Activated CD8-positive, alpha-beta memory T cell treated with anti-CD3 and anti-CD28 coated beads for 48 hours (primary cell): ENCODE measurements around the gene LCN10.
"Not testable (repeated sequence)": the region's sequence is repeated elsewhere in the genome, so short reads cannot be mapped to it uniquely, and the experiment has no call there.

Experiments
- DNase-seq, 3 experiments: peaks; one replicate each; pipeline ENCODE4 v3.0.0-alpha.2; 2020; ENCODE audit warnings: low read depth in 2 of 3, low spot score in 2 of 3

LCN10 gene

DNA sequence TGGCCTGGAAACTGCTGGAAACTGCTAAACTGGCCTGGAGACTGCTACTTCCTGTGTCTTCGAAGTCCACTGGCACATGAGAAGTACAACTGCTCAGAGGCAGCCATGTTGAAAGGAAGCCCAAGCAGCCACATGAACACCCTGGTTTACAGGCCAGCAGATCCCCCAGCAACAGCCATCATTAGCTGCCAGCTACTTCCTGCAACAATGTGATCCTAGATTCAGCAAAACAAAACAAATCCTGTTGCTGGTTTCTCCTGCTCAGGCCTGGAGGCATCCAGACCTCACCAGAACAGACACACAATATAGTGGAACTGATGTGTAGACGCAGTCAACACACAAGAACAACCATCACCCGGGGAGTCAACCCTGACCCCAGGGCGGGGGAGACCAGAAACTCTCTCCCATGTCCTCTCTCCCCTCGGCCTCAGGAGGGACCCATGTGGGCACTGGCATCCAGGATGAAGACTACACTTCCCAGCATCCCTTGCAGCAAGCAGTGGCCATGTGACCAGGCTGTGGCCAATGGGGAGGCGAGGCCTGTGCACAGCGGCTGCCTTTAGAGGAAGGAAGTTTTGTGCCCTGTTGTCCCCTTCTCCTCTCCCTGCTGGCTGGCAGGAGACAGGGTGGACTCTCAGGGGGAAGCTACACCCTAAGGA lies 30.8 kb upstream of the LCN10 start:
- DNase-seq = no peak

DNA sequence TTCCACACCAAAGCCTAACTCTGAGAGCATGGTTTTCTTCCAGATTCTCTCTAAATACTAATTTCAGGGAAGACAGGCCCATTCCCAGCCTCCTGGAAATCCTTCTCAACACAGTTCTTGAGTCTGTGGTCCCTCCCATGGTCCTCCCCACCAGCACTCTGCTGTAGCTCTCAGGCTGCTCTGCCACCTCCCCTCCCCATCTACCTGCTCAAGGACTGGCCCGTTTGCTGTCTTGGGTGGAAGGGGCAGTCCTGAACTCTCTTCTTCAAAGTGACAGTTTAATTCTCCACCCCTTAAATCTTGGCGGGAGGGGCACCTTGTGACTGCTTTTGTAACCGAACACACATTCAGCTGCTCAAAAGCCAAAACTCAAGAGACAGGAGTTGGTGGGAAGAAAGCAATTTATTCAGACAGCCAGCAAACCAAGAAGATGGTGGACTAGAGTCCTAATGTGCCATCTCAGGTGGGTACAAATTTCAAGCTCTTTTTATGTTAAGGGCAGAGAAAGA lies 29.2 kb upstream of the LCN10 start:
- DNase-seq = no peak

DNA sequence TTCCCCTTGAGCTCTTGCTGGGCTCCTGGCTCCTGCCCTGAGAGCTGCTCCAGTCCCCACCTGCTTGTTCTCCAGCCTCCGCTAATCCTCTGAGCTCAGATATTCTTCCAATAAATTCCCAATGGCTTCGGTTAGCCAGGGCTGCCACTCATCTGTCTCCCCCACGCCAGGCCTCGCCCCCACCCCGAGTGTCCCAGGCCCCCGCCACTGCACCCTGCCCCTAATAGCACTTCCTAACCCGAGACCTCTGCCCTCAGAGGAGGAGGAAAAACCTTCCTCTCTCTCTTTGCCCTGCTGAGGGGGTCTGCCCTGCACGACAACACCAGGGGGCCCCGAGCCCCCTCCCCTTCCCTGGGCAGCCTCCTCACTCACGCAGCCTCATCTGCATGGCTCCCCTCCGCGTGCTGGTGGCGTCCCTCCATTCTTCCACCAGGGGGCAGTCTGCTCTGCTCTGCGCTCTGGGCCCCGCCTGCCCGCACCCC lies 27.0 kb upstream of the LCN10 start:
- no peak for DNase-seq

DNA sequence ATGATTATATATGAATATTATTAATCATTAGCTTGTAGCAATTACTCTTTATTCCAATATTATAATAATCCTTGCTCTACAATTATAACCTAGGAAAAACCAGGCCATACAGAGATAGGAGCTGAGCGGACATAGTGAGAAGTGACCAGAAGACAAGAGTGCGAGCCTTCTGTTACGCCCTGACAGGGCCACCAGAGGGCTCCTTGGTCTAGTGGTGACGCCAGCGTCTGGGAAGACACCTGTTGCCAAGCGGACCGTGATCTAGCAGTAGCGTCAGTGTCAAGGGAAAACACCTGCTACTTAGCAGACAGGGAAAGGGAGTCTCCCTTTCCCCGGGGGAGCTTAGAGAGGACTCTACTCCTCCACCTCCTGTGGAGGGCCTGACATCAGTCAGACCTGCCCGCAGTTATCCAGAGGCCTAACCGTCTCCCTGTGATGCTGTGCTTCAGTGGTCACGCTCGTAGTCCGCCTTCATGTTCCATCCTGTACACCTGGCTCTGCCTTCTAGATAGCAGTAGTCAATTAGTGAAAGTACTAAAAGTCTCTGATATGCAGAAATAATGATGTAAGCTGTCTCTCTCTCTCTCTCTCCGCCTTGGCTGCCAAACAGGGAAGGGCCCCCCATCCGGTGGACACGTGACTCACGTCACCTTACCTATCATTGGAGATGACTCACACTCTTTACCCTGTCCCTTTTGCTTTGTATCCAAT lies 23.8 kb upstream of the LCN10 start:
- not testable (repeated sequence) for DNase-seq

DNA sequence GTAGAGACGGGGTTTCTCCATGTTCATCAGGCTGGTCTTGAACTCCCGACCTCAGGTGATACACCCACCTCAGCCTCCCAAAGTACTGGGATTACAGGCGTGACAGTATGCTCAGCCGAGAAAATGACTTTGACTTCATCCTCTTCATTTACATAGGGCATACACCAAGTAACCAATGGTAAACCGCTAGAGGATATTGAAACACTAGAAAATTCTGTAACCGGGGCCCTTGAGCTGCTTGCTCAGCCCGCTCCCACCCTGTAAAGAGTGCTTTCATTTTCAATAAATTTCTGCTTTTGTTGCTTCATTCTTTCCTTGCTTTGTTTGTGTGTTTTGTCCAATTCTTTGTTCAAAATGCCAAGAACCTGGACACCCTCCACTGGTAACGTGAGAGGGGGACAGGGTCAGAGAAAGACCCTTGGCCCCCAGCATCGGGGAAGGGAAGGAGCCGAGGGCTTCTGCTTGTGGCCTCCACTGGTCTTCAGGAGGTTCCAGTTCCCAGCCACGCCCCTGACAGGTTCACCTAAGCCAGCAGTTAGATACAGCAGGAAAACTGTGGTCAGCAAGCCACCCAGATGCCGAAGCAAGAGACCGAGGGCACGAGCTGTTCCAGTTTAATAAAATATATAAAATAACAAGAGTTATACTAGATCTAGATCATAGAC lies 23.1 kb upstream of the LCN10 start:
- DNase-seq = not testable (repeated sequence)

DNA sequence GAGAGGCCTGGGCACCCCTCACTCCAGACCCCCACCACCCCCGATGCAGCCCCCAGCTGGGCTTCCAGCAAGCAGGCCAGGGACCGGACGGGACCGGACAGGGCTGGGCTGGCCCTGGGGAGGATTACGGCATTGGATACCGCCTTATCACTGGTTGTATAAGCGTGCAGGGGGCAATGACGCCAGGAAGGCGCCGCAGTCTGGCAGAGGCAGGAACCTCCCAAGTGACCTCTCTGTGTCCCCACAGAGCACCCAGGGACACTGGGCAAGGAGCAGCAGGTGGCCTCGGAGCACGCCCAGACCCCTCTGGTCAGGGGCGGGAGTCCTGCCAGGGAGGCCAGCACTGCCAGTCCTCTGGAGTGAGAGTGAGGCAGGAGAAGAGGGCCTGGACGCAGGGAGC lies 22.3 kb upstream of the LCN10 start:
- no peak for DNase-seq

DNA sequence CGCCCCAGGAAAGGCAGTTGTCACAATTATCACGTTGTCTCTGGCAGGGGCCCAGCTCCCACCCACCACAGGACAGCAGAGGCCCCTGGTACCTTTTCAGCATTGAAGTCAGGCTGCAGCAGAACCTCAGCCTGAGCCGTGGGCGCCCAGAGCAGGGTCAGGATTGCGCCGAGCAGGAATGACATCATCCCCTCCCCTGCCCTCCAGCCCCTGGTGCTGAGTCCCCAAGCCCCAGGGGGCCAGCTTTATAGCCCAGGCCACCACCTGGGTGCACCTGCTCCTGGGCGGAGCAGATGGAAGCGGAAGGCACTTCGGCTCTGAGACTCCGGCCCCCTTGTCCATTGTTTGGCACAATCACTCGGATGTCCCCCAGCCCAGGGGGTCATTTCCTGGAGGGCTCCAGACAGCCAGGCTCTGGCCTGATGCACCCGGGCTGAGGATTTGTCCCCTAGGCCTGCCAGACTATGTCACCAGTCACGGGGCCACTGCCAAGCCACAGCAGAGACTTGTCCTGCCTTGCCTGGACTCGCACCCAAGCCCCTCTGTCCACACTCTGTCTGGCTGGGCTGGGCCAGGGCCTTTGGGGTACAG lies 21.7 kb upstream of the LCN10 start, which contains the start of gene LCN15:
TSS of gene LCN15 (minus strand) at position 218 of the 591 bp plus-strand sequence. CDS start at position 188, 30 bp downstream.
- no peak for DNase-seq

DNA sequence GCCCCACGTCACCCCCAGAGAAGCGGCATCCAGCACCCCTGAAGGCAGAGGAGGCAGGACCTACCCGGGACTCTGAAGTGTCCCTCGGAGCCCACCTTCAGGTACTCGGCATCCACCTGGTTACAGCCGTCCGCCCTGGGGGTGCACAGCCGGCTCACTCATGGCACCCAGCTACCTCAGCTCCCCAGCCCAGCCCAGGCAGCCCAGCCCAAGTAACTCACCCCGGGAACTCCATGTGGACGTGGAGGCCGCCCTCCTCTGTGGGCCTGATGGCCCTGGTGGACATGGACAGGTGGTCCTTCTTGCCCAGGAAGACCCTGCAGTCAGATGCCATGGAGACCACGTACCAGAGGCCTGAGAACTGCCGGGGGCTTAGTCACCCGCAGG lies 20.9 kb upstream of the LCN10 start:
- DNase-seq = no peak

DNA sequence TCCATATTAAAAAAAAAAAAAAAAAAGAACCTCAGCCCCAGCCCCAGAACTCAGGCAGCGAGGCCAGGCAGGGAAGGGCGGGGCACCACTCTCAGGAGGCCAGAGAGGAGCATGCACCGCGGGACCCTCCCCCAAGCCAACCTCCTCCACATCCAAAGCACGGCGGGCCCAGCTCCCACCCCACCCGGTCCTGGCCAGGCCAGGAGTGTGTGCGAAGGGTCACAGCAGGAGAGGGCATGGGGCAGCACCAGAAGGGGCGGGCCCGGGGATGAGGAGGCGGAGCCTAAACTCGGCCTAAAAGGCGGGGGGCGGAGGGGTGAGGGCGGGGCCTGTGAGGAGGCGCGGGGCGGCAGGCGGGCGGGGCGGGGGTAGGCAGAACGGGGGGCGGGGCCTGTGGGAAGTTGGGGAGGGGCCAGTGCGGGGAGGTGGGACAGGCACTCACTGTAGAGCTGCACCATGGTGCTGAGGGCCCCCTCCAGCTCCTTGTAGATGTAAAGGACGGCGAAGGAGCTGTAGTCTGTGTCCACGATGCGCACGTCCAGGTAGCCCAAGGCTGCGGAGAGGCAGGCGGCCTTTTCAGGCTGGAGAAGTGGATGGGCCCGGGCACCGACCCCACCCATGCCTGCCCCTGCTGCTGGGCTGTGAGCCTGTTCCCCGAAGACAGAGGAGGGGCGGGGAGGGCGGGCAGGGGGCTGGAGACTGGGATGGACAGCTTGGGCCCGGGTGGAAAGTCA lies 20.3 kb upstream of the LCN10 start:
- no peak for DNase-seq

DNA sequence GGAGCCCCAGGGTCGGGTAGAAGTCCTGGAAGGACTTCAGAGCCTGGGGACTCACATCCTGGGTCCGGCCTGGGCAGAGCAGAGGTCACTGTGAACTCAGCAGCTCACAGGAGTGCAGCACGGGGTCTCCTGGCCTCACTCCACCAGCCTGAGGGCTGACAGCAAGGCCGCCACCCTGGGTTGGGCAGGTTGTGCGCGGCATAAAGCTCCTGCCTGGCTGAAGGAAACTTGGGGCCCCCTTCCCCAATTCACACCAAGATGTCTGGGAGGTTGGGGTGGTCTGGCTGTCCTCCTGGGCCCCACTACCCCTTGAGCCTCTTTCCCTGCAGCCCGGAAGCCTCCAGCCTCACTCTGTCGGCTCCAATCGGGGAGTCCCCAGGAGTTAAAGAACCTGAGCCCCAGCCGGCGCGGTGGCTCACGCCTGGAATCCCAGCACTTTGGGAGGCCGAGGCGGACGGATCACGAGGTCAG lies 19.5 kb upstream of the LCN10 start:
- DNase-seq = no peak

DNA sequence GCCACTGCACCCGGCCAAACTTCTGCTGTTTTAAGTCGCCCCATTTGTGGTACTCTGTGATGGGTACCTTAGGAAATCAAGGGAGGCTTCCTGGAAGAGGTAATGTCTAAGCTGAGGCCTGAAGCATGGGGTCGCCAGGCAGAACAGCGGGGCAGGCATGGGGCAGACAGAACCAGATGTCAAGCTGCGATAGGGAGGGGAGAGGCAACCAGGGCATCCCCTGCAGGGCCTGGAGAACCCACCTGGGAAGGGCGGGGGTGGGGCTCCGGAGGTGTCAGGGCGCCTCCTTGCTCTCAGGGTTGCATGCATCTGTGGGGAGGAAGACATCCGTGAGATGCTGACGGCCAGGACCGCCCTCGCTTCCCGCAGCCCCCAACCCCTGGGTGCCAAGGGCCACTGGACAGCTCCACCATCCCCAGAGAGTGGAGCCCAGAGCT lies 18.8 kb upstream of the LCN10 start:
- no peak for DNase-seq

DNA sequence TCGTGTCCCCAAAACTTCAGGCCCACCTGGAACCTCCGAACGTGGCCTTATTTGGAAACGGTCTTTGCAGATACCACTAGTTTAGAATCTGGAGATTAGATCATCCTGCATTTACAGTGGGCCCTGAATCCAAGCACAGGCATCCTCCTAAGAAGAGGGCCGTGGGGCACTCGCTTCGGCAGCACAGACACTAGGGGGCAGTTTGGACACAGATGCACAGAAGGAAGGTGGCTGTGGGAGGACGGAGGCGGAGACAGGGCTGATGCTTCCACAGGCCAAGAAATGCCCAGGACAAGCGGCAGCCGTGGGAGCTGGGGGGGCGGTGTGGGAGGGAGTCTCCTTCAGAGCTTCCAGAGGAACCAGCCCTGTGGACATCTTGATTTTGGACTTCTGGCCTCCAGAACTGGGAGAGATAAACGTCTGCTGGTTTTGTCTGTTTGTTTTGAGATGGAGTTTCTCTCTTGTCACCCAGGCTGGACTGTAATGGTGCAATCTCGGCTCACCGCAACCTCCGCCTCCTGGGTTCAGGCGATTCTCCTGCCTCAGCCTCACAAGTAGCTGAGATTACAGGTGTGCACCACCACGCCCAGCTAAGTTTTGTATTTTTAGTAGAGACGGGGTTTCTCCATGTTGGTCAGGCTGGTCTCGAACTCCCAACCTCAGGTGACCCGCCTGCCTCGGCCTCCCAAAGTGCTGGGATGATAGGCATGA lies 18.2 kb upstream of the LCN10 start:
- not testable (repeated sequence) for DNase-seq

DNA sequence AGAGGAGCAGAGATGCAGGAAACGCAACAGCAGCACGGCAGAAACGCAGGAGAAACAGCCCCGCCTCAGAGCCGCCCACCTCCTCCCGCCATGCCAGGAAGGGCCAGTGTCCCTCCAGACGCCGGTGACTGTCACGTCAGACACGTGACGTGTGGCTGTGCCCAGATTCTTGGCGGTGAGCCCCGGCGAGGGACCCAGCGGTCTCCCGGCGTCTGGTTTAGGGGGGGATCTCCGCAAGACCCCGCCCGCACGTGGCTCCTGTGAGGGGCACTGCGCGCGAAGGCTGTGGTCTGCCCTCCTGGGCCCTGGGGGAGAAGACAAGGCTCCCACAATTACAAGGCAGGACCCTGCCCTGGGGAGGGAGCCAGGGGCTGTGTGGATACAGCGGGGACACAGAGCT lies 17.7 kb upstream of the LCN10 start:
- DNase-seq = no peak

DNA sequence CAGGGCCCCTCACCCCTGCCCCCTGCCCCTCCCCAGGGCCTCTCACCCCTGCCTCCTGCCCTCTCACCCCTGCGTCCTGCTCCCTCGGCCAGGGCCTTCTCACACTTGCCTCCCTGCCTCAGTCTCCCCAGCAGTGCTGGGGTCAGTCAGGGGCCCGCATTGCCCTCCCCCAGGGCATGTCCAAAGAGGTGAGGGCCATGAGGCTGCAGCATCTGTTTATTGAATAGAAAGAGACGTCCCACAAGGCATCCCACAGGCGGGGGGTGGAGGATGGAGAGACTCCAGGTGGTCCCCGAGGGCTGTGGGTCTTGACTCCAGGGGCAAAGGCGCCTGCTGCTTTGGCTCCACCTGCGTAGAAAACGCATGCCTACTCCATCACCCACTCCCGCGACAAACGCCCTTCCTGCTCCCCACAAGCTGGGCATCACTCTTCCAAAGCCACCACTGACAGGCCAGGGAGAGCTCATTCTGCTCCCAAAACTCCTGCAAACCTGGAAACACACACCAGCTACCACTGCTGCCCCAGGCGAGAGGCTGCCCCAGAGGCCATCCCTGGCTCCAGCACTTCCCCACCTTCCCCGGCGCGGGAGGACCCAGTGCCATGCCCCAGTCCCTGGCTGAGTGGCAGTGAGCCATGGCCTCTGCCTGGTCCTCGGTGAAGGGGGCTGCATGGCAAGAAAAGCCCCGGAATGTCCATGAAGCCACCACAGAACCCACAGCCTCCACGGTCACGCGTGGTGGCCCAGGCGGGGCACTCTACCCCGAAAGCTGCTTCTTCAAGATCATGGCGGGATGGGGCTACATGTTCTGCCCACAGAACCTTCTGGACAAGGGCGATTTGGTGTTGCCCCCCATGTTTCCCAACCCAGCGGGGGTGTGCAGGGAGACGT lies 16.9 kb upstream of the LCN10 start:
- no peak for DNase-seq

DNA sequence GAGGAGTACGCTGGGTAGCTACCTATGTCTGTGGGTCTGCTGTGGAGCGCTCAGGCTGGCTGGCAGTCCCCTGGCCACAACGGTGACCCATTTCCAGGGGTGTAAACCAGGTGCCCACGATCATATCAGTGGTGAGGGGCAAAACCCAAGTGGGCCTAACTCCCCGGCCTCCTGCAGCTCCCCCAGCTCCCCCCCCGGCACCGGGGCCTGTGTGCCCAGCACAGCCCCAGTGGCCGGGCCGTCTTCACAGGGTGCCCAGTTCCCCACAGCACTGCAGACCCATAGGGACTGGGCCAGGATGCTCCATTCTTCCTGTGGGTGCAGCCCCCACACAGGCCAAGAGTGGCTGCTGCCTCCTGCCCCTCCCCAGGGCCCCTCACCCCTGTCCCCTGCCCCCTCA lies 16.3 kb upstream of the LCN10 start:
- no peak for DNase-seq

DNA sequence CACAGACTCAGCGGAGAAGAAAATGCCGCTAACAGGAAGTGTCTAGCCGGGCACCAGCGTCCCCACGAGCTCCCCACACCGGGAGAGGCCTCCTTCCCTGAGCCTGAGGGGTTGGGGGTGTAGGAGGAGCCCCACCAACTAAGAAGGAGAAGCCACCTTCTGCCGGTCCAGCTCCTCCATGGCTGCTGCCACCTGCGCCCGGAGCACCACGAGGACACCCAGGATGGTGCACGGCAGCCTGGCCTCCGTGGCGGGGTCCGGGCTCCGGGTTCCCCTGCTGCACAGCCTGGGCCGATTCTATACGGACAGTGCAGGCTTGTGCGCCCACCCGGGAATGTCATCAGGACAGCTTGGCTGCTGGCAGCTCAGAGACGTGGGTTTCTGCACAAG lies 15.0 kb upstream of the LCN10 start:
- DNase-seq = no peak

DNA sequence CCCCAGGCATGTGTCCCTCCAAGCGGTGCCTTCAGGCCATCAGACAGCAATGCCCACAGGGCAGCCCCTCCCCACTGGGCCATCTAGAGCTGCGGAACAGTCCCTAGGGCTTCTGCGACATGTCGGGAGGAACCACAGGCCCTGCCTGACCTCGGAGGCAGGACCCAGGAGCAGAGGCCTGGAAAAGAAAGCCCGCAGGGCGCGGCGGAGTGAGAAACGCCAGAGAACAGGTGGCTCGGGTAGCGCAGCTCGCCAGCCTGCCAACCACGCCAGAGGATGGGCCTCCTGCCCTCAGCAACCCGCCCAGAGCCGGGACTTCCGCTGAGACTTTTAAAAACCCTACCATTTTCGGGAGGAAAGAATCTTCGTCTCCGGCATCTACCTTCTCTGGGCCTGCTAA lies 14.6 kb upstream of the LCN10 start:
- DNase-seq = no peak

DNA sequence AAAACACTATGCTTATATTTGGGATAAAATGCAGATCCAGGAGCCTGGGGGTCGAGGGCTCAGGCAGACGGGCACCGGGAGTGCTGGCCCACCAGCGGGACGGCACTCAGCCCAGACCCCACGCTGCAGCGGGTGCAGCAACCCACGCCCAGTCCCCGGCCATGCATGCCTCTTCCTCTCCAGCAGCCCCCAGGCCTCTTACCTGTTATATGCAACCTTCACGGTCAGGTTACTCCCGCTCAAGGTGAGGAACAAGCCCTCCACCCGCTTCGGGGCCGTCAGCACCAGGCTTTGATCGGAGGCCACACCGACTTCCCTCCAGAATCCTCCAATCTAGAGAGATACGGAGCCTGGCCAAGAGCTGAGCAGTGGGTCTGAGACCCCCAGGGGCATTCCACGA lies 14.1 kb upstream of the LCN10 start:
- DNase-seq = no peak

DNA sequence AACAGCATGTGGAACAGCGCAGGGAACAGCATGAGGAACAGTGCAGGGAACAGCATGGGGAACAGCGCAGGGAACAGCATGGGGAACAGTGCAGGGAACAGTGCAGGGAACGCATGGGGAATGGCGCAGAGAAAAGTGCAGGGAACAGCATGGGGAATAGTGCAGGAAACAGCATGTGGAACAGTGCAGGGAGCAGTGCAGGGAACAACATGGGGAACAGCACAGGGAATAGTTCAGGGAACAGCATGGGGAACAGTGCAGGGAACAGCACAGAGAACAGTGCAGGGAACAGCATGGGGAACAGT lies 13.3 kb upstream of the LCN10 start:
- no peak for DNase-seq
